Stimulated activated CD8-positive, alpha-beta memory T cell treated with anti-CD3 and anti-CD28 coated beads, Interleukin-12 subunit alpha, Interleukin-12 subunit beta, amount 100 ng/mL, for 24 hours (primary cell): ENCODE results near the gene BPIFA2.
"Not testable (repeated sequence)": the region's sequence is repeated elsewhere in the genome, so short reads cannot be mapped to it uniquely, and the experiment has no call there.

Experiments used
- DNase-seq: peaks from one replicate; pipeline ENCODE4 v3.0.0-alpha.2; 2020; ENCODE audit errors: extremely low read depth

BPIFA2 gene, protein sequence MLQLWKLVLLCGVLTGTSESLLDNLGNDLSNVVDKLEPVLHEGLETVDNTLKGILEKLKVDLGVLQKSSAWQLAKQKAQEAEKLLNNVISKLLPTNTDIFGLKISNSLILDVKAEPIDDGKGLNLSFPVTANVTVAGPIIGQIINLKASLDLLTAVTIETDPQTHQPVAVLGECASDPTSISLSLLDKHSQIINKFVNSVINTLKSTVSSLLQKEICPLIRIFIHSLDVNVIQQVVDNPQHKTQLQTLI

GRCh38 chr20:33167859-33168258 is at the start of gene BPIFA2:
Gene BPIFA2 (plus strand): TSS chr20:33168159. CDS start chr20:33169146, 987 bp downstream.
- DNase-seq: no peak

DNA sequence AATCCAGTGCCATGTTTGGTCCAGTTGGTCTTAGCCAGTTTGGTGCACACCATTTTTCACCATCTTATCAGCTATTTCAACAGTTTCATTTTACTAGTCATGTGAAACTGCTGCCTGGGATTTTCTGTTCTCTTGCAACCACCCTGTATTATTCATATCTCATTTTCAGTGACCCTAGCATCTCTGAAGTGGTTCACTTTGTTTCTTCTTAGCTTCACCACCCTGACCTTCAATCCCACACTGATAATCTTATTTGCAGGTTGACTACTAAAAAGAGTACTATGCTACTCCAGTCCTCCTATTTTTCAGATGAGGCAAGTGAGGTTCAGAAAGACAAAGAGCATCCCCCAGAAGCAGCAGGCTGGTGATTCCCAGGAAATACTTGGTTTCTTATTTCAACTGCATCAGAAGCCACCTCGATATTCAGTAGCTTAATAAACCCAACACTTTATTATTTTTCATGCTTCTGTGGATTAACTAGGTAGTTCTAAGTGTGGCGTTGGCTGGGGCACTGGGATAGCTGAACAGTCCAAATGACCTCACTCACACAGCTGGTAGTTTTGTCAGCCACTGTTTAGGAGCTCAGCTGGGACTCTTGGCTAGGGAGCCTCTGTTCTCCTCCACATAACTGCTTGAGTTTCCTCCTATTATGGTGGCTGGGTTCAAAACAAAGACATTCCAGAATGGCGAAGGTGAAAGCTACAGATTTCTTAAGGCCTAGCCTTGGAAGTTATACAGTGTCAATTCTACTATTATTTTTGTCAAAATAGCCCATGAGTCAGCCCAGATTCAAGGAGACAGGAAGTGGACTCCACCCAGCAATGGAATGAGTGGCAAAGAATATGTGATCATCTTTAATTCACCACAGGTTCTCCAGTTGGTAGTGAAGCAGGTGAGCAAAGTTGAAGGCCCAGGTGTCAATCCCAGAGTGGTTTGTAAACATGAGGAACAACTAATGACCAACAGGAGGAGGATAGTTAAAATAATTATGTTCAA is 47.9 kb upstream of the BPIFA2 start:
- DNase-seq: no peak

DNA sequence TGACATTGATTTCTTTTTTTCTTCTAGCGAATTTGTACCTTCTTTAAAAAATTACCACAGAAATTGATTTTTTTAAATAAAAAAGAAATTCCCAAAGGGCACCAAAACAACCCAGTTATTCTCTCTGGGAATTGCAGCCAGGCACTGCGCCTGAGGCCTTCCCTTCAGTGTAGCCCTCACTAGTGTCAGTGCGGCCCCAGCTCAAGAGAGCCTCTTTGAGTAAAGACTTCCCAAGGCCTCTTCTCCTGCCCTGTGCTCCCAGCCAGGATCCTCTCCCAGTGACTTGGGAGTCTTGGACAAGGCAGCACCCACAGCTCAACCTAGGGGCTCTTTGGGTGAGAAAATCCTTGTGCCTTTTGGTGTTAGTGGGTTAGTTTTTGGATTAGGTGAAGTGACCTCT is 47.0 kb upstream of the BPIFA2 start:
- no peak for DNase-seq

GRCh38 chr20:33122297-33122696 is 45.7 kb upstream of the BPIFA2 start:
- not testable (repeated sequence) for DNase-seq

GRCh38 chr20:33124261-33124660 is 43.7 kb upstream of the BPIFA2 start:
- DNase-seq: no peak

- no peak for DNase-seq
Observed at GRCh38 chr20:33124994-33125393, 43.0 kb upstream of the BPIFA2 start.

DNA sequence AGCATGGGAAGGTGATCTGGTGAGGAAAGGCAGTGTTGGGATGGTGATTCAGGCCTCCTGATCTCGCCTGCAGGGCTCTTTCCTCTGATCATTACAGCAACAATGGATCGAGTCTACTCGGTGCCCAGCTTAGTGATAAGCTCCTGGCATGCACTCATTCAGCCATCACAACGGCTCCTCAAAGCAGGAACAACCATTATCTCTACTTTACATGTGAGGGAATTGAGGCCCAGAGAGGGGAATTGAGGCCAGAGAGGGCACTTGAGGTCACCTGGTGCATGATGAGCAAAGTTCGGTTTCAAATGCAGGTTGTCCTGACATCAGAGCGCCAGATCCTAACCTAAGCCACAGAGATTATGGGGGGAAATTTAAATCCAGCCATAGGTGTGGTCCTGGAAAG is 42.0 kb upstream of the BPIFA2 start:
- DNase-seq: no peak

GRCh38 chr20:33127422-33128097 is 40.4 kb upstream of the BPIFA2 start:
- no peak for DNase-seq

GRCh38 chr20:33130568-33131061 is 37.3 kb upstream of the BPIFA2 start:
- no peak for DNase-seq

DNA sequence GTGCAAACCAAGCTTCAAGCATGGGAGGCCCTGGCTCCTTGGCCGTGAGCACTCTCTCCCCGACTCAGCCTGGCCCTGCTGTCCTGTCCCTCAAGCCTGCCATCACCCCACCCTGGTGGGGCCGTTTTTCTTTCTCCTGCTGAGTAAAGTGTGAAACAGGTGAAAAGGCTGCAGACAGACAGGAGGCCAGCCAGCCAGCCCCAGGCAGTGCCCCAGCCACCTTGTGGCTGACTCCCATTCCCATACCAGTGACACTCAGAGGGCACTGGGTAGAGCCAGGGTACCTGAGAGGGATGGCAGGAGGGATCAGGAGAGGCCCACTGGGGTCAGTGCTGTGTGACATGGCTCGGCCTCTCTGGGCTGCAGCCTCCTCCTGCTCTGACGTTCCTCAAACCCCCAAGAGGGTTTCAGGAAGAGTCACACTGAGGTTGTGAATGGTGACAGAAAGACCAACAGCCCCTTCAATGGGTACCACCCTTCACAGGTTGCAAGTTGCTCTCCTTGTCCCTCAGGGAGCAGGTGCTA is 35.9 kb upstream of the BPIFA2 start:
- no peak for DNase-seq

- DNase-seq: no peak
Observed at GRCh38 chr20:33132513-33133372, 35.2 kb upstream of the BPIFA2 start.

- no peak for DNase-seq
Observed at GRCh38 chr20:33133373-33133941, 34.5 kb upstream of the BPIFA2 start.

DNA sequence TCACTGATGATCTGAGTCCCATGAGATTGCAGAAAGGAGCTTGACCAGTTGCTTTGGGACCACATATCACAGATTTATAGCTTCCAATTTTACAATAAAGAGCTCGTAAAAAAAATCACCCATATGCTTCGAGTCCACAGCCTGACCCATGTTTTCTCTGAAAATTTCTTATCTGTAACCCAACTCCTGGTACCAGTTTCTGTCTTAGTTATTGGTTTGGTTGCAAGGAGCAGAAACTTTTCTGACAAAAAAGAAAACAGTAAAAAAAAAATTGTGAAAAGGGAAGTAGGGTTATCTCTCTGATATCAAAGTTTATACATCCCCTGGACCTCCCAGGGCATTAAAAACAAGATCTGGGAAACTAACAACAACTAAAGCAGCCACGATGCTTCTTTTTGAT is 30.8 kb upstream of the BPIFA2 start:
- DNase-seq: no peak

DNA sequence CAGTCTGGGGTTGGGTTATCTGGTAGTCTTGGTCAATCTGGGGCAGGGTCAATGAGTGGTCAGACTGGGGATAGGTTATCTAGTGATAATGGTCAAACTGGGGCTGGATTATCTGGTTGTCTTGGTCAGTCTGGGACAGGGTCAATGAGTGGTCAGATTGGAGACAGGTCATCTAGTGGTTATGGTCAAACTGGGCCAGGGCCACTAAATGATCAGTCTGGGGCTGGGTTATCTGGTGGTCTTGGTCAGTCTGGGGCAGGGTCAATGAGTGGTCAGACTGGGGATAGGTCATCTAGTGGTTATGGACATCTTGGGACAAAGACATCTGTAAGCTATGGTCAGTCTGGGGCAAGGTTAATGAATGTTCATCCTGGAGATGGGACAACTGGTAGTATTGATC is 28.5 kb upstream of the BPIFA2 start:
- DNase-seq: no peak

- no peak for DNase-seq
Observed at GRCh38 chr20:33145521-33145920, 22.4 kb upstream of the BPIFA2 start.

- DNase-seq: no peak
Observed at GRCh38 chr20:33147299-33147698, 20.7 kb upstream of the BPIFA2 start.

DNA sequence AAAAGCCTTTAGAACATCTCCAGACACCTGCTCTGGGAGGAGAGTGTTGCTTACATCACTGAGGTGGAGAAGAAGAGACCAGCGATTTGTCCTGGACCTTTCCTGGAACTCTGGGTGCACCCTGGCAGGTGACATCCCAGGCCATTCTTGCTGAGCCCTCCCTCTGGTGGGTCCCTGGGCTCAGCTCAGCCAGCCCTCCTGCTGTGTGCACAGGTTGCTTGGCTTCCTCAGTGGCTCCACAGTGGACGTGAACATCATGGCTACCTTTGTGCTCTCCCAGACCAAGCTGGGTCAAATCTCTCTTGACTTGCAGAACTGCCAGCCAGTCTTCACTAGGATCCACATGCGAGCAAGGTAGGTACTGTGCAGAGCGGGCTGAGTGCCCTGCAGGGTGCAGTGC is 19.9 kb upstream of the BPIFA2 start:
- no peak for DNase-seq

GRCh38 chr20:33154252-33154651 is 13.7 kb upstream of the BPIFA2 start:
- no peak for DNase-seq

DNA sequence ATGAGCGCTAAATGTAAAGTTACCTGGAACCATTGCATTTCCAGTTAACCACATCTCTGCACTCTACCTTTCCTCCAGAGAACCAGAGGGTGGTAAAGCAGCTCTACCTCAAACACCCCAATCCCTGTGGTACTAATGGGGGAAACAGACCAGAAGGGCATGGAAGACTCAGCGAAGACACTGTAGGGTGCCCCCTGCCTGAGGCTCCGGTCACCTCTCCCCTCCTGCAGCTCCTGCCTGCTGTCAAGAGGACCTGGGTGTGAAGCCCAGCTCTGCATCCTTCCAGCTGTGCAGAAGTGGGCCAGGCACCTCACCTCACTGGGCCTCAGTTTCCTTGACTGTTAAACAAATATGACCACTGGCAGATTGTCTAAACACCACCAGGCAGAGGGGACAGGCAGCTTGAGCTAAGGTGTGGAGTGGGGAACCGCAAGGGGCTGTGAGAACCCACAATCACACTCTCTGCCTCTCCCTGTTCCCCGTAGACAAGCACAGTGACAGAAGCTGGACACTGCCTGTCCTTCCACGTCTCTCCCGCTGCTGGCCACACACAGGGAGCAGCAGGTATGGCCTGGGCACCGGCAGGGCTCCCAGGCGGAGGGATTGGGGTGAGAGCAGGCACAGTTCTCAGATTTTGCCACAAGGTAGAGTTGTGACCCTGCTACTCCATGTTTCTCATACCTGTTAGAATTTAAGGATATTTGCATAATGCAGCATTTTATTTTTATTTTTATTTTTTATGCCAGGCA is 9.1 kb upstream of the BPIFA2 start:
- no peak for DNase-seq

DNA sequence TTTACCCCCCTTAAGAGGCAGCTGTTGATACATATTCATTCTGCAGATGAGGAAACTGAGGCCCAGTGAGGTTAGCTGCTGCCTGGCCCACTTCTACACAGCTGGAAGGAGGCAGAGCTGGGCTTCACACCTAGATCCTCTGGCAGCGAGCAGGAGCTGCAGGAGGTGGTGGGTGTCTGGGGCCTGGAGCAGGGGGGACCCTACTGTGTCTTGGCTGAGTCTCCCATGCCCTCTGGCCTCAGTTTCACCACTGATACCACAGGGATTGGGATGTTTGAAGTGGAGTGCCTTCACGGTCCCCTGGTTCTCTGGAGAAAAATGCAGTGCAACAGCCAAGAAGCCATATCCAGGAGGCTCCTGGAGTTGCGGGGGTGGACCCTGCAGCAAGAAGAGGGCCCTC is 8.2 kb upstream of the BPIFA2 start:
- DNase-seq: no peak
